ENCODE measurements around the gene DFFA.

DNA sequence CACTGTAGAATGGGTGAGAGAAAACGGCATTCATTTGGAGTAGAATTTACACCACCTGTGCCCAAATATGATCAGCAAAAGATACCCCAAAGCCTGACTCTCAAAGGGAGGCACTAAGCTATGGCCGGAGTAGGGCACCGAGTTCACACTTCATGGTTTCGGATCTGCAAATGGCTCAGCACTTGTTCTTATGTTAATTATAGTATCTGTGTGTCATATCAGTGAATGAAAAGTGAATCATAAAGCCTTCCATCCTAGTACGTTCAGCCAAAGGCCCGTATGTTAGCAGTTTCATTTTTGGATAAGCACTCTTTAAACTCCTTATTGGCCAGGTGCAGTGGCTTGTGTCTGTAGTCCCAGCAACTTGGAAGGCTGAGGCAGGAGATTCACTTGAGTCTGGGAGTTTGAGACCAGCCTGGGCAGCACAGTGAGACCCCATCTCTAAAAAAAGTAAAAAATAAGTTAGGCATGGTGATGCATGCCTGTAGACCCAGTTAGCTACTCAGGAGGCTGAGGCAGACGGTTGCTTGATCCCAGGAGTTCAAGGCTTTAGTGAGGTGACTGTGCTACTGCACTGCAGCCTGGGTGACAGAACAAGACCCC, 27.4 kb downstream of the DFFA start:
- no peak for TF ChIP-seq POLR2A (IDR thresholded peaks at IDR 0.05)
- TF ChIP-seq, protein P1, sequence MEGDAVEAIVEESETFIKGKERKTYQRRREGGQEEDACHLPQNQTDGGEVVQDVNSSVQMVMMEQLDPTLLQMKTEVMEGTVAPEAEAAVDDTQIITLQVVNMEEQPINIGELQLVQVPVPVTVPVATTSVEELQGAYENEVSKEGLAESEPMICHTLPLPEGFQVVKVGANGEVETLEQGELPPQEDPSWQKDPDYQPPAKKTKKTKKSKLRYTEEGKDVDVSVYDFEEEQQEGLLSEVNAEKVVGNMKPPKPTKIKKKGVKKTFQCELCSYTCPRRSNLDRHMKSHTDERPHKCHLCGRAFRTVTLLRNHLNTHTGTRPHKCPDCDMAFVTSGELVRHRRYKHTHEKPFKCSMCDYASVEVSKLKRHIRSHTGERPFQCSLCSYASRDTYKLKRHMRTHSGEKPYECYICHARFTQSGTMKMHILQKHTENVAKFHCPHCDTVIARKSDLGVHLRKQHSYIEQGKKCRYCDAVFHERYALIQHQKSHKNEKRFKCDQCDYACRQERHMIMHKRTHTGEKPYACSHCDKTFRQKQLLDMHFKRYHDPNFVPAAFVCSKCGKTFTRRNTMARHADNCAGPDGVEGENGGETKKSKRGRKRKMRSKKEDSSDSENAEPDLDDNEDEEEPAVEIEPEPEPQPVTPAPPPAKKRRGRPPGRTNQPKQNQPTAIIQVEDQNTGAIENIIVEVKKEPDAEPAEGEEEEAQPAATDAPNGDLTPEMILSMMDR (IDR thresholded peaks at IDR 0.05) = no peak

Measured in breast epithelium (tissue), 3 donors.